COLO668 (cell line): Measurements from ENCODE around the gene FHL1.
"Not testable (repeated sequence)": the region's sequence is repeated elsewhere in the genome, so short reads cannot be mapped to it uniquely, and the experiment has no call there.

Experiments
- DNase-seq: peaks from one replicate; lab custom pipeline; 2025; ENCODE audit not compliant: unreplicated experiment; lab: John Stamatoyannopoulos, UW

The FHL1 gene

DNA sequence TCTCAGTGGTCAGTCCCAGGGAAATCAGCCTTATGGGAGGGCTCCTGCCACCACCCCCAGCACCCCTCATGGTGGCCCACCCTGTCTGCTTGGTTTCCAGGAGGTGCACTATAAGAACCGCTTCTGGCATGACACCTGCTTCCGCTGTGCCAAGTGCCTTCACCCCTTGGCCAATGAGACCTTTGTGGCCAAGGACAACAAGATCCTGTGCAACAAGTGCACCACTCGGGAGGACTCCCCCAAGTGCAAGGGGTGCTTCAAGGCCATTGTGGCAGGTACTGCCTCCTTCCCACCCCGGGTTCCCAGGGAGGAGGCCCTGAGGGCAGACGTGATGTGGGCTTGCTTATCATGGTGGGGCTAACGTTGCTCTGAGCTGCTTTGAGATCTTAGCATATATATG, 59.6 kb downstream of the FHL1 start:
- DNase-seq = no peak

GRCh38 chrX:136207546-136207945, 60.2 kb downstream of the FHL1 start:
- no peak for DNase-seq

- peak; percentile 7 for DNase-seq
These were observed 61.8 kb downstream of the FHL1 start for GRCh38 chrX:136209016-136209738.

GRCh38 chrX:136209751-136210150, 62.4 kb downstream of the FHL1 start:
- no peak for DNase-seq

DNA sequence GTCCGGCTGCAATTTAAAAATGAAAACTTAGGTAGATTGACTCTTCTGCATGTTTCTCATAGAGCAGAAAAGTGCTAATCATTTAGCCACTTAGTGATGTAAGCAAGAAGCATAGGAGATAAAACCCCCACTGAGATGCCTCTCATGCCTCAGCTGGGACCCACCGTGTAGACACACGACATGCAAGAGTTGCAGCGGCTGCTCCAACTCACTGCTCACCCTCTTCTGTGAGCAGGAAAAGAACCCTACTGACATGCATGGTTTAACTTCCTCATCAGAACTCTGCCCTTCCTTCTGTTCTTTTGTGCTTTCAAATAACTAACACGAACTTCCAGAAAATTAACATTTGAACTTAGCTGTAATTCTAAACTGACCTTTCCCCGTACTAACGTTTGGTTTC, 62.9 kb downstream of the FHL1 start:
- DNase-seq = no peak

DNA sequence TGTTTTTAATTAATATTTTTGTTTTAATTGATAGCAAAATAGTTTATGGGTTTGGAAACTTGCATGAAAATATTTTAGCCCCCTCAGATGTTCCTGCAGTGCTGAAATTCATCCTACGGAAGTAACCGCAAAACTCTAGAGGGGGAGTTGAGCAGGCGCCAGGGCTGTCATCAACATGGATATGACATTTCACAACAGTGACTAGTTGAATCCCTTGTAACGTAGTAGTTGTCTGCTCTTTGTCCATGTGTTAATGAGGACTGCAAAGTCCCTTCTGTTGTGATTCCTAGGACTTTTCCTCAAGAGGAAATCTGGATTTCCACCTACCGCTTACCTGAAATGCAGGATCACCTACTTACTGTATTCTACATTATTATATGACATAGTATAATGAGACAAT, 63.5 kb downstream of the FHL1 start:
- no peak for DNase-seq

DNA sequence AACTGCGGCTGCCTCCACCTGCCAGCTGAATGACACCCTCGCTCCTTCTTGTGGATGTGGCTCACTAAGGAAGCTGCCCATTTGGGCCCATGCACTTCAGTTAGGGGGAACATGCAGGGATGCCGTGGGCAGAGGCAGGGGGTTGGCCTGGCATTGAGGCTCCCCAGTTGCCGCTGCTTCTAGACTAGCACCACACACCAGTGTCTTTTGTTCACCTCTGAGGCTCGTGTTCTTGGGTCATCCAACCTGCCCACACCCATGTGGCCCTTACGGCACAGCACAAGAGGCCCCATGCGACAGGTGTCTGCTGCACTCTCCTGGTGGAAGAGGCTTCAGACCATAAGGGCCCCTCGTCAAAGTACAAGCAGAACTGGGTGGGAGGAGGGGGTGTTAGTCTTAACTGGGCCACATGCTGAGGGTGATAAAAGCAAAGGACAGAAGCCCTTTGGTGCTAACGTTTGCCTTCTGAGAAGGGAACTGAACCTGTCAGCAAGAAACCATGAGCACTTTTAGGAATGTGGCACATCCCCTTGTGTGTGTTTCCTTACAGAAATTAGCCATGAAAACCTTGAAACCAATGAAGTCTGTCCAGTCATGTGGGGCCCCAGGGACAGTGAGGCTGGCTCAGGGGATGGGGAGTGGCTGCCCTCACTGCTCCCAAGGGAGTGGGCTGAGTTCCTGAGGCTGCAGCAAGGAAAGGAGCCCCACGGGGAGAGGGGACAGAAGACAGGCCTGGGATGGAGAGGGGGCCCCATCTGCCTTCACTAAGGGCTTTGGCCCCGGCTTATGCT, 64.6 kb downstream of the FHL1 start:
- DNase-seq = no peak

GRCh38 chrX:136212557-136213111, 65.3 kb downstream of the FHL1 start:
- DNase-seq = no peak

- no peak for DNase-seq
These were observed 67.2 kb downstream of the FHL1 start for GRCh38 chrX:136214551-136214950.

GRCh38 chrX:136215559-136215958, 68.2 kb downstream of the FHL1 start:
- DNase-seq = no peak

- no peak for DNase-seq
These were observed 72.6 kb downstream of the FHL1 start for GRCh38 chrX:136219893-136220292.

DNA sequence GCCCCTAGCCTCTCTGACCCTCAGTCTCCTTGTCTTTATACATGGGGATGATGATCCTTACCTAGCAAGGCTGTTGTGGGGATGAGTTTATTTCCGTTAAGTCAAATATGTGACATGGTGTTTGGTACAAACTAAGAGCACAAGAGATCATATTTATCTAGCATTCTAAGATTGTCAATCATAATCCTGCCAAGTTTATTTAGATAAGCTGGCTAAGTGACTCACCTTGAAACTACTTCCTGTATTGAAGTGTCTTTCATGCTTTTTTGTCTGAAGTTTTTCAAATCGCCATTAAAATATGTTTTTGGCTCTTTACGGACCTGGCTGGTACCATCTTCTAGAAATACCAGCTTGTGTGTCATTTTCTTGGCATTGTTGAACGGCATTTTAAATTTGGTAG, 73.2 kb downstream of the FHL1 start:
- no peak for DNase-seq

- DNase-seq = no peak
These were observed 73.6 kb downstream of the FHL1 start for GRCh38 chrX:136220951-136221350.

GRCh38 chrX:136221851-136222513, 74.6 kb downstream of the FHL1 start:
- no peak for DNase-seq

DNA sequence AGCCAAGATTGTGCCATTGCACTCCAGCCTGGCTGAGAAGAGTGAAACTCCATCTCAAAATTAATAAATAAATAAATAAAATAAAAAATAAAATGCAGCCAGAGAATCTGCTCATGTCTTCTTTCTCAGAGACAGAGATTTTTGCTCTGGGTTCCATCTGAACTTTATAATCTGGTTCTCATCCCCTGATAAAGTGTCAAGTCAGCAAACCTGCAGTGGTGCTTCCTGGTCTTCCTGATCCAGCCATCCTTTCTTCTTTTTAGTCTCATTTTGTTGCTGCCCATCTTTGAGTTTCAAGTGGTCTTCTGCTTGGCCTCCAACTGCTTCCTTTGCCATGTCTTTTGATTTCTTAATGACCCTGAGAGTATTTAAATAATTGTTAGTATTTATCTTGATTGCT, 79.7 kb downstream of the FHL1 start:
- DNase-seq = no peak

DNA sequence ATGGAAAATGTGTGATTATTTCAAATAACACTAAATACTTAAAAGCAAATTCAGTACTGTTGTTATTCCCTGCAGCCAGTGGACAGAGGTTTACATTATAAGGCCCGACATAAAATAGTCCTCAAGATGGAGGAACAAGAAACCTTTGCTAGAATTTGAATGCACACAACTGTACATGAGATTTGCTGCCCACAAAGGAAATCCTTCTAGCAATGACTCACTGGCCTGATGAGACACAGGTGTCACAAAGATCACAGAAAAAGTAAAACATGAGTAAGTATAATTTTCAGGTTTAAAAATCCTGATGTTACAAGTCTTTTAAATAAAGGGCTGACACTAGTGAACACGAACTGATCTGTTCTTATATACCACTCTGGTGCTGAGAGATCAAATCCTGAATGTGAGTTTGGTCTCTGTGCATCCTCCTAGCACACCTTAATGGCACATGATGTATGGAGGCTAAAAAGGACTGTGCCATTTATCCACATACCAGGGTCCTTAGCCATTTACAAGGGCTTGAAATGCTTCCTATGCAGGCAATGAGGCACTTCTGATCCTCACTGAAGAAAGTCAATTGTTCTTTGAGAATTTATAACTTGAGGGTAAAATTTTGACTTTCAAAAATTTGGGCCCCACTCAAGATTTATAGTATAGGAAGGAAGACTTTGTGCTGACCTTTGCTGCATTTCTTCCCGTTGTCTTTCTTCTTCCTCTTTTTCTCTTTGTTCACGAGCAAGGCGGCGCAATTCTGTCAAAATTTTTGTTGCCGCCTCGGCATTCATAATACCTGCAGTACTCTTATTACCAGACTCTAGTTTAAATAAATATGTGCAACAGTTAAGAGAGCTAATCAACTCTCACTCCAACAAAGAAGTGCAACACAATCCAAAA, 80.9 kb downstream of the FHL1 start:
- DNase-seq = no peak

GRCh38 chrX:136228839-136229207, 81.5 kb downstream of the FHL1 start:
- DNase-seq = no peak

- no peak for DNase-seq
These were observed 89.7 kb downstream of the FHL1 start for GRCh38 chrX:136237074-136237473.

DNA sequence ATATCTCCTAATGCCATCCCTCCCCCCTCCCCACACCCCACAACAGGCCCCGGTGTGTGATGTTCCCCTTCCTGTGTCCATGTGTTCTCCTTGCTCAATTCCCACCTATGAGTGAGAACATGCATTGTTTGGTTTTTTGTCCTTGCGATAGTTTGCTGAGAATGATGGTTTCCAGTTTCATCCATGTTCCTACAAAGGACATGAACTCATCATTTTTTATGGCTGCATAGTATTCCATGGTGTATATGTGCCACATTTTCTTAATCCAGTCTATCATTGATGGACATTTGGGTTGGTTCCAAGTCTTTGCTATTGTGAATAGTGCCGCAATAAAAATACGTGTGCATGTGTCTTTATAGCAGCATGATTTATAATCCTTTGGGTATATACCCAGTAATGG, 90.5 kb downstream of the FHL1 start:
- DNase-seq = not testable (repeated sequence)

DNA sequence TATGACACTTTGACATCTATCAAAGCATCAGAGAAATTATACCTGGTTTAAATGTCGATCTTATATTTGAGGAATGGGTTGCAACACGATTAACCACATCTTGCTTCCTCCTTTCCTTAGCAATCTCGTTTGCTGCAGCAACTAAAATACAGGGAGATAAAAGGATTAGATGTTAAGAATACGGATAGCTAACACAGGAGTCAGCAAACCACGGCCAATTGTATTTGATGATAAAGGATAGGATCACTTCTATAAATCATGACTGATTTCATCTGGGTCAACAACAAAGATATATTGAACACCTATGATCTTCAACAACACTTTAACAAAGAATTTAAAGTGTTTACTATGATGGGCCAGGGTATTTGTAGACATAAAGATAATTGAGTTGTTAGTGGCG, 98.9 kb downstream of the FHL1 start:
- DNase-seq = no peak
